ENCODE data around the gene TRA2B.

Gene TRA2B

DNA sequence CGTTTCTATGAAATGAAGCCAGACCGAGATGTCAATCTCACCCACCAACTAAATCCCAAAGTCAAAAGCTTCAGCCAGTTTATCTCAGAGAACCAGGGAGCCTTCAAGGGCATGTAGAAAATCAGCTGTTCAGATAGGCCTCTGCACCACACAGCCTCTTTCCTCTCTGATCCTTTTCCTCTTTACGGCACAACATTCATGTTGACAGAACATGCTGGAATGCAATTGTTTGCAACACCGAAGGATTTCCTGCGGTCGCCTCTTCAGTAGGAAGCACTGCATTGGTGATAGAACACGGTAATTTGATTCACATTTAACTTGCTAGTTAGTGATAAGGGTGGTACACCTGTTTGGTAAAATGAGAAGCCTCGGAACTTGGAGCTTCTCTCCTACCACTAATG lies 41.9 kb upstream of the TRA2B start:
- no peak for DNase-seq (ENCODE audit: extremely low read depth, low read depth)
- H3K4me3 ChIP-seq (replicated peaks; ENCODE audit: low read depth, low read length) = no peak overlapping the region
- TF ChIP-seq, protein P1, sequence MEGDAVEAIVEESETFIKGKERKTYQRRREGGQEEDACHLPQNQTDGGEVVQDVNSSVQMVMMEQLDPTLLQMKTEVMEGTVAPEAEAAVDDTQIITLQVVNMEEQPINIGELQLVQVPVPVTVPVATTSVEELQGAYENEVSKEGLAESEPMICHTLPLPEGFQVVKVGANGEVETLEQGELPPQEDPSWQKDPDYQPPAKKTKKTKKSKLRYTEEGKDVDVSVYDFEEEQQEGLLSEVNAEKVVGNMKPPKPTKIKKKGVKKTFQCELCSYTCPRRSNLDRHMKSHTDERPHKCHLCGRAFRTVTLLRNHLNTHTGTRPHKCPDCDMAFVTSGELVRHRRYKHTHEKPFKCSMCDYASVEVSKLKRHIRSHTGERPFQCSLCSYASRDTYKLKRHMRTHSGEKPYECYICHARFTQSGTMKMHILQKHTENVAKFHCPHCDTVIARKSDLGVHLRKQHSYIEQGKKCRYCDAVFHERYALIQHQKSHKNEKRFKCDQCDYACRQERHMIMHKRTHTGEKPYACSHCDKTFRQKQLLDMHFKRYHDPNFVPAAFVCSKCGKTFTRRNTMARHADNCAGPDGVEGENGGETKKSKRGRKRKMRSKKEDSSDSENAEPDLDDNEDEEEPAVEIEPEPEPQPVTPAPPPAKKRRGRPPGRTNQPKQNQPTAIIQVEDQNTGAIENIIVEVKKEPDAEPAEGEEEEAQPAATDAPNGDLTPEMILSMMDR (IDR thresholded peaks at IDR 0.05; ENCODE audit: low read depth, low read length, missing control alignments) = no peak

DNA sequence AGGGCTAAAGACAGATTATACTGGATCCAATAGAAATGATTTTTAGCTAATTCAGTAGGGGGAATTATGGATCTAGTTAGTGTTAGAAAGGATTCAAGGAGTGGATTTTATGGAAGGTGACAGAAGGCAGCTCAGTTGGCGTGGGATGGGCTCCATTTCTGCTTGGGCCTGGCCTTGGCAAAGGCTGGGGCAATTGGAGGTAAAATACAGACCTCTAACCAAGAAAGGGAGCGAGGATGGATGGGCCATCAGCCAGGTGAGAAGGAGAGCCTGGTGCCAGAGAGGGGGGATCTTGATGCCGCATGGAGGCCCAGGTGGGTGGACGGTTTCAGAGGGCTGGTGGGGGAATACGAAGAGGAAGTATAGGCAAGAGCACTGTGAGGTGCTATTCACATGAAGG lies 40.7 kb upstream of the TRA2B start:
- TF ChIP-seq, protein P1 (IDR thresholded peaks at IDR 0.05; ENCODE audit: low read depth, low read length, missing control alignments) = no peak
- no peak overlapping the region for H3K4me3 ChIP-seq (replicated peaks; ENCODE audit: low read depth, low read length)
- DNase-seq (ENCODE audit: extremely low read depth, low read depth) = no peak

DNA sequence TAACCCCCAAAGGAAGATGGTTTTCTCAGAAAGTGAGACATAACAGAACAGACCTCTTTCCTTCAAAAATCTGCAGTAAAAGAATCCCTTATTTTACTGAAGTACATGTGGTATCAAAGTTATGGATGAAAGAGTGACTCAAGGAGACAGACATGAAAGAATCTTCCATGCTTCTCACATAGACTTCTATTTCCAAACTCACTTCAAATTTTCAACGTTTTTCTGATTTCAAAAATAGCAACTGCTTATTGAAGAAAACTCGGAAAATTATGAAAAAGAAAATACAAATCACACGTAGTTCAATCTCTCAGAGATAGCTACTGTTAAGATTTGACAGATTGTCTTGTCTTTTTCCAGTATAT lies 39.8 kb upstream of the TRA2B start:
- DNase-seq (ENCODE audit: extremely low read depth, low read depth) = no peak
- H3K4me3 ChIP-seq (replicated peaks; ENCODE audit: low read depth, low read length) = no peak overlapping the region
- TF ChIP-seq, protein P1 (IDR thresholded peaks at IDR 0.05; ENCODE audit: low read depth, low read length, missing control alignments) = no peak

DNA sequence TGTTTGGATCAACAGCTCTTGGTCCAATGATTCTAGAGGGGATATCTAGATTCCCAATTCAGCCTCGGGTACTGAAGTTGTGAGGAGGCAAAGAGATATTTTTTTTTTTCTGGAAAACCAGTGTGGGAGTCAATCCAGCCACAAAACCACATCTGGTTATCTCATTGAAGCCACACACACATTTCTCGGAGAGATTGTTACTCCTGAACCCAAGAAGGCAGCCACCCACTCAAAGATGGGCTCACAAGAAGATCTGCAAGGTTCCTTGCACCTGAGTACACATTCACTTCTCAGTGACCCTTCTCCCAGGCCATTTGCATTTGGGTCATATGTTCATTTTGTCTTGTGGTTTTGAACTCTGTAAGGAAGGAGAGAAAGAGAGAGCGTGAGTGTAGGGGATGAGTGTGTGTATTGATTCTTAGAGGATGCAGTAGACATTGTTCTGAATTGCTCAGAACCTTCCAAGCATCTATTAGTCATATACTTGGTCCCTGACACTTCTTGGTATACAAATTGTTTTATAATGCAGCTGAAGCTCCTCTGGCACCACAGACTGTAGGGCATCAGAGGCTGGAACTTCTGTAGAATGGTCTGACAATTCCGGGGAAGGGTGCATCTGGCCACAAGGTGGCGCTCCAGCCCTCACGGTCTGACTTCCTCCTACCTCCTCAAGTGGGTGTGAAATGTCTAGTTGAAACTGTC lies 39.3 kb upstream of the TRA2B start:
- TF ChIP-seq, protein P1 (IDR thresholded peaks at IDR 0.05; ENCODE audit: low read depth, low read length, missing control alignments) = peak; percentile 97
- no peak overlapping the region for H3K4me3 ChIP-seq (replicated peaks; ENCODE audit: low read depth, low read length)
- DNase-seq (ENCODE audit: extremely low read depth, low read depth) = no peak

DNA sequence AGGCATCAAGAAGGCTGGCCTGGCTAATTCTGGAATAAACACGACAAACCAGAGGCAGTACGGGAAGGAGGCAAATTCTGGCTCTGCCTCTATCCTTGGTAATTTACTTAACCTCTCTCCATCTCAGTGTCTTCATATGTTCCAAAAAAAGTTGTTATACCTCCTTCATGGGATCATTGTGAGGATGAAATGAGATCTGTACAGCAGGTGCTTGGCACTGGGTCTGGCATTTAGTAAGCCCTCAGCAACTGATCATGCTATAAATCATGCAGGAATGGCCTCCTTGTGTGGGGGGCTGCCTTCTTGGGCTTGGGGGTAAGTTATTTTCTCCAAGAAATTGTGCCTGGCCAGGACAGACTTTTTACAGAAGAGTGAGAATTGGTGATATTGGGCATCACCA lies 38.3 kb upstream of the TRA2B start:
- DNase-seq (ENCODE audit: extremely low read depth, low read depth) = no peak
- TF ChIP-seq, protein P1 (IDR thresholded peaks at IDR 0.05; ENCODE audit: low read depth, low read length, missing control alignments) = no peak
- no peak overlapping the region for H3K4me3 ChIP-seq (replicated peaks; ENCODE audit: low read depth, low read length)

DNA sequence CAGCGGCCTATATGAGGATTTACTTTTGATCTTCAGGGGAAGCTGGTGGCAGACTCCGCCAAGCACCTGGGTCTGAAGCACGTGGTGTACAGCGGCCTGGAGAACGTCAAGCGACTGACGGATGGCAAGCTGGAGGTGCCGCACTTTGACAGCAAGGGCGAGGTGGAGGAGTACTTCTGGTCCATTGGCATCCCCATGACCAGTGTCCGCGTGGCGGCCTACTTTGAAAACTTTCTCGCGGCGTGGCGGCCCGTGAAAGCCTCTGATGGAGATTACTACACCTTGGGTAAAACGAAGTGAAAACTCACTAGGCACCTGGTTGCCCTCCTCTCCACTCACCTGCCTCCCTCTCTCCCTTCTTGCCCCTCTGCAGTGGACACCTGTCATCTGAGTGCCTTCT lies 33.8 kb upstream of the TRA2B start:
- TF ChIP-seq, protein P1 (IDR thresholded peaks at IDR 0.05; ENCODE audit: low read depth, low read length, missing control alignments) = no peak
- H3K4me3 ChIP-seq (replicated peaks; ENCODE audit: low read depth, low read length) = no peak overlapping the region
- DNase-seq (ENCODE audit: extremely low read depth, low read depth) = no peak

DNA sequence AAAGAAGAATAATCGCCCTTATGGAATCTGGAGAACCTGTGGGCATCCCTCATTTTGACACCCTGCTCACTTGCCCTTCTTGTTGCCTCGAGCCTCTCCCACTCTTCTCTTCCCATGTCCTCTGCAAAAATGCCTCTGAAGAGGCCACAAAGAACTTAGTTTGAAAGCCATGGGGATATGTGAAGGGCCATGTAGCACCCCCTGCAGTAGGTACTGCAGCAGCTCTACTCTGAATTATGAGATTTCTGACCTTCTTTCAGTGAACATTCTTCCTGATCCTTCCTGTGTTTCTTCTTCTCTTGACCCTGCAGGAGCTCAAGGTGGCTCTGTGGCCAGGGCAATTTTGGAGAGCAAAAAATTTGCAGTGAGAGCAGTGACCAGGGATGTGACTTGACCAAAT lies 30.4 kb upstream of the TRA2B start:
- DNase-seq (ENCODE audit: extremely low read depth, low read depth) = no peak
- TF ChIP-seq, protein P1 (IDR thresholded peaks at IDR 0.05; ENCODE audit: low read depth, low read length, missing control alignments) = peak; percentile 7

More for the DNA sequence above, 30.4 kb upstream of the TRA2B start:
- no peak overlapping the region for H3K4me3 ChIP-seq (replicated peaks; ENCODE audit: low read depth, low read length)

Measured in HFF-Myc (cell line).